ENCODE data around the gene CHP1. TPM values are rescaled to one million over a fixed set of nuclear protein-coding genes. Genes with fewer than 3 reads are reported as not detected.

CHP1 gene
- total RNA-seq, 6 experiments from 2014 or later, result 104 to 131 (median 117) TPM

DNA sequence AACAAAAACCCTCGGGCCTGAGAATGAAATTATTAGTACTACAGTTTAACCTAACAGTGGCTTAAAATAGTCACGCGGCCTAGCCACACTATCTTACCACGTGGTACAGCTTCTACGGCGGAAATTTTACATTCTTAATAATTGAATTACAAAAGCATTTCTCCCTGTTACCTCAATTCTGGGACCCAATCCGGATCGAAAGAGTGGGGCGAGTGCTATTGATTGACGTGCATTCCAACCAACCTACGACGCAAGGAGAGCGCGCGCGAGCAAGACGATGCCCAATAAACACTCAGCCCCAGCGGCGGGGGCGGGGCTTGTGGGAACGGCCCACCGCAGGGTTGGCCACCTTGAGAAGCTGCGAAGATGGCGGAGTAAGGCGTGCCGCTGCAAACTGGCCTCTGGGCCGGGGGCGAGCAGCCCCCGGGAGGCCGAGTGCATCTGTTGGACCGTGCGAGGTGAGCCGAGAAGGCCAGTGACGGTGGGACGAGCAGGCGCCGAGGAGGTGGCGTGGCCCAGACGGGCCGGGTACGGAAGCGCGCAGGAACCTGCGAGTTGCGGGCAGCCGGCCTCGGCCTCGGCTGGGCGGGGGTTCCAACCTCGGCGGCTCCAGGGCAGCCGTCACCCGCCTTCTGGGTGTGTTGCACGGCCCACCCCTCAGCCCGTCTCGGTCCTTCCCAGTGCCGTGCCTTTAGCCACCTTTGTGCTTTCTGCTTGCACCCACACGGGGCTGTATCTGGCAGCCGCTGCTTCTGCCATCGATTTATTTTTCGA lies 52.8 kb downstream of the CHP1 start:
- H3K9me3 Mint-ChIP-seq, result peaks cover 6% of the 10 kb centered on the region; the same call in 1 of the 2 replicates
- peak overlapping the region; percentile 91 for H3K27ac Mint-ChIP-seq
- peaks cover 60% of the 10 kb centered on the region for H3K4me1 Mint-ChIP-seq (ENCODE audit: low read depth)
- TF ChIP-seq CTCF (IDR thresholded peaks at IDR 0.05), result no peak
- H3K27me3 Mint-ChIP-seq (ENCODE audit: insufficient read depth), result peaks cover 5% of the 10 kb centered on the region
- H3K4me3 Mint-ChIP-seq, result peak overlapping the region; percentile 98
- H3K36me3 Mint-ChIP-seq (ENCODE audit: low read depth), result peaks cover 49% of the 10 kb centered on the region
- DNase-seq, result peak; percentile 99

DNA sequence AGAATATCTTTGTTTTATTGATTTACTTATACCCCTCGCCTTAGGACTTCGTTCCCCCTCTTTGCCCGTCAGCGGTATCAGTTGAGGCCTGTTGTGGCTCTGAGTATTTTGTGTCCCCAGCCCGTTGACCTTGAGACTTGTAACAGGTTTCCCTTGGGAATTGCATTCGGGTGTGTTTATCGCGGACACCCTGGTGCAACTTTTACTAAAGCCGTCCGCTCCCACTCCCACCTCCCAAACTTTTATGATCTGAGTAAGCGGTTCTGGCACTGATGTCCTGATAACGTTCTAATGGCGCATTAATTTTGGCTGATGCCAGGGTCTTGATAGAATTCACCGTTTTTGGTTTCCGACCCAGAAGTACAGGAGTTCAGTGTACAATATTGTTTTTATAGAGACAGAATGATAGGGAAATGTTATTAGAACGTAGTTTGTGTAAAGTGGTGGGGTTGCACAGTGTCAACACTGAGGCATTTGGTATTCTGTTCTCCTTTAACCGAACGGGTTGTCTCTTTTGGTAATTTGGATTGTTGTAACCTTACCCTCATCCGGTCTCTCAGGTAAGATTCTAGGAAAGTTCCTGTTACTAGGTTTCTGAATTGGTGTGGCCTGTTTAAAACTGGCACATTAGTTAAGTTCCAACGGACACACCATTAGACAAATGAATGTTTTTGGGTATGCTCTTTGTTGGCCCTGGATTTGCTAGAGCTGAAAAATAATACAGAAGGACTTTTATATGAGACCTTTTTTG lies 53.5 kb downstream of the CHP1 start:
- Mint-ChIP-seq H3K27ac (peak overlapping the region; percentile 91), H3K4me3 (peak overlapping the region; percentile 98), H3K9me3 (peaks cover 6% of the 10 kb centered on the region; the same call in 1 of the 2 replicates), H3K4me1 (ENCODE audit: low read depth) (peaks cover 60% of the 10 kb centered on the region), H3K27me3 (ENCODE audit: insufficient read depth) (peaks cover 5% of the 10 kb centered on the region), H3K36me3 (ENCODE audit: low read depth) (peaks cover 43% of the 10 kb centered on the region)
- no peak for TF ChIP-seq CTCF (IDR thresholded peaks at IDR 0.05)
- no peak for DNase-seq

DNA sequence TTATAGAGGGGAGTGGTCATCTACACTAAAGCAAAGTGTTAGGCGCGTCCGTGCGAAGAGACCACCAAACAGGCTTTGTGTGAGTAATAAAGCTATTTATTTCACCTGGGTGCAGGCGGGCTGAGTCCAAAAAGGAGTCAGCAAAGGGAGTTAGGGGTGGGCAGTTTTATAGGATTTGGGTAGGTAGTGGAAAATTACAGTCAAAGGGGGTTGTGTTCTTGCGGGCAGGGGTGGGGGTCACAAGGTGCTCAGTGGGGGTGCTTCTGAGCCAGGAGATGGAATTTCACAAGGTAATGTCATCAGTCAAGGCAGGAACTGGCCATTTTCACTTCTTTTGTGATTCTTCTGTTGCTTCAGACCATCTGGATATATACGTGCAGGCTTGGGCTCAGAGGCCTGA lies 54.2 kb downstream of the CHP1 start:
- no peak for TF ChIP-seq CTCF (IDR thresholded peaks at IDR 0.05)
- Mint-ChIP-seq H3K4me3 (peak overlapping the region; percentile 98), H3K4me1 (ENCODE audit: low read depth) (peaks cover 60% of the 10 kb centered on the region), H3K27ac (peak overlapping the region; percentile 91), H3K9me3 (peaks cover 6% of the 10 kb centered on the region; the same call in 1 of the 2 replicates), H3K36me3 (ENCODE audit: low read depth) (peaks cover 38% of the 10 kb centered on the region), H3K27me3 (ENCODE audit: insufficient read depth) (peaks cover 5% of the 10 kb centered on the region)
- no peak for DNase-seq

DNA sequence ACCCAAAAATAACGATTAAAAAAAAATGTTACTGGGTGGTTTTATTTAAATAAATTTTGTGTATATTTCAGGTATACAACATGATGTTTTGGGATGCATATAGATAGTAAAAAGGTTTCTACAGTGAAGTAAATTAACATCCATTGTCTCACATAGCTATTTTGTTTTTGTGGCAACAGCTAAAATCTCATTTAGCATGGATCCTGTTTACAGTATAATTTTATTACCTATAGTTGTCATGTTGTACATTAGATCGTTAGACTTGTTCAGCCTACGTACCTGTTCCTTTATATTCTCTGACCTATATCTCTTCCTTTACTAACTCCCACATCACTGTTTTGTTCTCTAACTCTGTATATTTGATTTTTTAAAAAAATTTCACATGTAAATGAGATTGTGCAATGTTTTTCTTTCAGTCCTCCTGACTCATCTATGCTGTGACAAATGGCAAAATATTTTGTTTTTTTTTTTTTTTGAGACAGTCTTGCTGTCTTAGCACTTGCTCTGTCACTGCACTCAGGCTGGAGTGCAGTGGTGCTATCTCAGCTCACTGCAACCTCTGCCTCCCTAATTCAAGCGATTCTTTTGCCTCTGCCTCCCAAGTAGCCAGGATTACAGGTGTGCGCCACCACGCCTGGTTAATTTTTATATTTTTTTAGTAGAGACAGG lies 55.7 kb downstream of the CHP1 start:
- peak overlapping the region; percentile 49 for H3K27ac Mint-ChIP-seq
- peaks cover 50% of the 10 kb centered on the region for H3K4me1 Mint-ChIP-seq (ENCODE audit: low read depth)
- peak; percentile 18 for DNase-seq
- H3K27me3 Mint-ChIP-seq (ENCODE audit: insufficient read depth), result peaks cover 5% of the 10 kb centered on the region
- TF ChIP-seq CTCF (IDR thresholded peaks at IDR 0.05), result no peak
- H3K4me3 Mint-ChIP-seq, result peak overlapping the region; percentile 46; the same call in 1 of the 2 replicates
- peaks cover 38% of the 10 kb centered on the region for H3K36me3 Mint-ChIP-seq (ENCODE audit: low read depth)
- H3K9me3 Mint-ChIP-seq, result peaks cover 6% of the 10 kb centered on the region; the same call in 1 of the 2 replicates

GRCh38 chr15:41288464-41288863 lies 57.4 kb downstream of the CHP1 start:
- H3K27me3 Mint-ChIP-seq (ENCODE audit: insufficient read depth), result peaks cover 5% of the 10 kb centered on the region
- H3K4me3 Mint-ChIP-seq, result no peak overlapping the region
- H3K9me3 Mint-ChIP-seq, result peaks cover 6% of the 10 kb centered on the region; the same call in 1 of the 2 replicates
- peaks cover 38% of the 10 kb centered on the region for H3K4me1 Mint-ChIP-seq (ENCODE audit: low read depth)
- H3K27ac Mint-ChIP-seq, result peak overlapping the region; percentile 26; the same call in 1 of the 2 replicates
- no peak for DNase-seq
- no peak for TF ChIP-seq CTCF (IDR thresholded peaks at IDR 0.05)
- peaks cover 38% of the 10 kb centered on the region for H3K36me3 Mint-ChIP-seq (ENCODE audit: low read depth)
